Measurements from ENCODE around the gene IFITM10.

Gene IFITM10

GRCh38 chr11:1745701-1746320 lies 4.6 kb downstream of the IFITM10 start:
- TF ChIP-seq GATA3 (IDR thresholded peaks at IDR 0.05; ENCODE audit: low read depth, low read length), result no peak
- no peak for TF ChIP-seq GATA2 (IDR thresholded peaks at IDR 0.05; ENCODE audit: low read depth, low read length)

- no peak for TF ChIP-seq GATA2 (IDR thresholded peaks at IDR 0.05; ENCODE audit: low read depth, low read length)
- TF ChIP-seq GATA3 (IDR thresholded peaks at IDR 0.05; ENCODE audit: low read depth, low read length), result no peak
These were observed 5.3 kb downstream of the IFITM10 start for GRCh38 chr11:1744891-1745700.

- TF ChIP-seq GATA2 (IDR thresholded peaks at IDR 0.05; ENCODE audit: low read depth, low read length) (no peak), GATA3 (IDR thresholded peaks at IDR 0.05; ENCODE audit: low read depth, low read length) (no peak)
These were observed 6.1 kb downstream of the IFITM10 start for GRCh38 chr11:1744137-1744886.

GRCh38 chr11:1743585-1744136 lies 6.7 kb downstream of the IFITM10 start:
- TF ChIP-seq GATA2 (IDR thresholded peaks at IDR 0.05; ENCODE audit: low read depth, low read length), result no peak
- no peak for TF ChIP-seq GATA3 (IDR thresholded peaks at IDR 0.05; ENCODE audit: low read depth, low read length)

- TF ChIP-seq GATA2 (IDR thresholded peaks at IDR 0.05; ENCODE audit: low read depth, low read length) (no peak), GATA3 (IDR thresholded peaks at IDR 0.05; ENCODE audit: low read depth, low read length) (no peak)
These were observed 7.4 kb downstream of the IFITM10 start for GRCh38 chr11:1742869-1743584.

- TF ChIP-seq GATA2 (IDR thresholded peaks at IDR 0.05; ENCODE audit: low read depth, low read length), result no peak
- no peak for TF ChIP-seq GATA3 (IDR thresholded peaks at IDR 0.05; ENCODE audit: low read depth, low read length)
These were observed 8.0 kb downstream of the IFITM10 start for GRCh38 chr11:1742371-1742770.

- no peak for TF ChIP-seq GATA3 (IDR thresholded peaks at IDR 0.05; ENCODE audit: low read depth, low read length)
- TF ChIP-seq GATA2 (IDR thresholded peaks at IDR 0.05; ENCODE audit: low read depth, low read length), result no peak
These were observed 8.7 kb downstream of the IFITM10 start for GRCh38 chr11:1741741-1742140.

- no peak for TF ChIP-seq GATA3 (IDR thresholded peaks at IDR 0.05; ENCODE audit: low read depth, low read length)
- TF ChIP-seq GATA2 (IDR thresholded peaks at IDR 0.05; ENCODE audit: low read depth, low read length), result no peak
These were observed 9.4 kb downstream of the IFITM10 start for GRCh38 chr11:1740786-1741530.

GRCh38 chr11:1739576-1739975 lies 10.8 kb downstream of the IFITM10 start:
- no peak for TF ChIP-seq GATA3 (IDR thresholded peaks at IDR 0.05; ENCODE audit: low read depth, low read length)
- no peak for TF ChIP-seq GATA2 (IDR thresholded peaks at IDR 0.05; ENCODE audit: low read depth, low read length)

- TF ChIP-seq GATA2 (IDR thresholded peaks at IDR 0.05; ENCODE audit: low read depth, low read length) (no peak), GATA3 (IDR thresholded peaks at IDR 0.05; ENCODE audit: low read depth, low read length) (no peak)
These were observed 12.0 kb downstream of the IFITM10 start for GRCh38 chr11:1738380-1738779.

- TF ChIP-seq GATA3 (IDR thresholded peaks at IDR 0.05; ENCODE audit: low read depth, low read length) (no peak), GATA2 (IDR thresholded peaks at IDR 0.05; ENCODE audit: low read depth, low read length) (no peak)
These were observed 13.2 kb downstream of the IFITM10 start for GRCh38 chr11:1737080-1737757.

GRCh38 chr11:1736447-1736992 lies 13.9 kb downstream of the IFITM10 start:
- no peak for TF ChIP-seq GATA2 (IDR thresholded peaks at IDR 0.05; ENCODE audit: low read depth, low read length)
- TF ChIP-seq GATA3 (IDR thresholded peaks at IDR 0.05; ENCODE audit: low read depth, low read length), result no peak
